Measurements from ENCODE around the gene TULP4.
"Not testable (repeated sequence)": the region's sequence is repeated elsewhere in the genome, so short reads cannot be mapped to it uniquely, and the experiment has no call there.

TULP4 gene

GRCh38 chr6:158366363-158366762, 54.1 kb downstream of the TULP4 start:
- DNase-seq, result no peak

- no peak for DNase-seq
These were observed 55.6 kb downstream of the TULP4 start for GRCh38 chr6:158367816-158368215.

- DNase-seq, result no peak
These were observed 57.0 kb downstream of the TULP4 start for GRCh38 chr6:158369241-158369640.

GRCh38 chr6:158370805-158371204, 58.5 kb downstream of the TULP4 start:
- no peak for DNase-seq

GRCh38 chr6:158371261-158371660, 59.0 kb downstream of the TULP4 start:
- DNase-seq, result no peak

GRCh38 chr6:158372574-158372973, 60.3 kb downstream of the TULP4 start:
- no peak for DNase-seq

GRCh38 chr6:158373214-158373613, 60.9 kb downstream of the TULP4 start:
- DNase-seq, result no peak

GRCh38 chr6:158374020-158374419, 61.8 kb downstream of the TULP4 start:
- no peak for DNase-seq

GRCh38 chr6:158376631-158377081, 64.4 kb downstream of the TULP4 start:
- DNase-seq, result no peak

GRCh38 chr6:158377860-158378259, 65.6 kb downstream of the TULP4 start:
- DNase-seq, result no peak

GRCh38 chr6:158379336-158379735, 67.1 kb downstream of the TULP4 start:
- DNase-seq, result no peak

GRCh38 chr6:158381214-158381613, 68.9 kb downstream of the TULP4 start:
- DNase-seq, result no peak

- DNase-seq, result no peak
These were observed 70.2 kb downstream of the TULP4 start for GRCh38 chr6:158382491-158382890.

- no peak for DNase-seq
These were observed 70.8 kb downstream of the TULP4 start for GRCh38 chr6:158383057-158383456.

- no peak for DNase-seq
These were observed 71.3 kb downstream of the TULP4 start for GRCh38 chr6:158383542-158383941.

GRCh38 chr6:158384671-158385110, 72.4 kb downstream of the TULP4 start:
- no peak for DNase-seq

GRCh38 chr6:158387036-158387435, 74.8 kb downstream of the TULP4 start:
- DNase-seq, result no peak

GRCh38 chr6:158387578-158387977, 75.3 kb downstream of the TULP4 start:
- no peak for DNase-seq

GRCh38 chr6:158388727-158389126, 76.5 kb downstream of the TULP4 start:
- no peak for DNase-seq

GRCh38 chr6:158389193-158389919, 77.1 kb downstream of the TULP4 start:
- DNase-seq, result no peak

- DNase-seq, result no peak
These were observed 79.0 kb downstream of the TULP4 start for GRCh38 chr6:158391276-158391675.

- not testable (repeated sequence) for DNase-seq
These were observed 79.7 kb downstream of the TULP4 start for GRCh38 chr6:158391977-158392376.

GRCh38 chr6:158396136-158396535, 83.9 kb downstream of the TULP4 start:
- DNase-seq, result no peak

- no peak for DNase-seq
These were observed 85.3 kb downstream of the TULP4 start for GRCh38 chr6:158397578-158397977.

Measured in GOT3 (cell line).